GM12878 (cell line): ENCODE results near the gene SYNPO. TPM values are rescaled to one million over a fixed set of nuclear protein-coding genes. Genes with fewer than 3 reads are reported as not detected.

ENCODE experiments used
- polyA plus RNA-seq, 11 experiments: library from polyadenylated mRNA; depleted of rRNA in 4 of 11; unstranded in 6 of 11; stranded (reverse) in 5 of 11; fragments of >200 nt; fragmentation: Nextera tagmentation in 4 of 11; fragmentation: Illumina TruSeq in 1 of 11; extraction: Ambion mirVana in 4 of 11; extraction: Trizol in 1 of 11; gene quantifications; 1 replicate in 1 of 11; 2 replicates in 10 of 11; pipeline versions ENCODE4 v1.2.1 to v1.2.3, GENCODE V29; 2011 to 2016; ENCODE audit warnings: inconsistent platforms in 2 of 11, missing spikeins in 2 of 11, low read depth in 1 of 11
- total RNA-seq, 4 experiments: library from RNA; depleted of rRNA in 3 of 4; stranded (reverse); fragments of >200 nt in 3 of 4; fragmentation: Illumina TruSeq in 1 of 4; extraction: Trizol in 1 of 4; gene quantifications; 2 replicates each; pipeline versions ENCODE4 v1.2.1 to v1.2.3, GENCODE V29; 2013 to 2021

Gene SYNPO
- total and polyA plus RNA-seq, 10 of the 15 experiments (the other 5 are each of a cell fraction or from before 2014, with no cell fraction given): 0.77 to 21.0 (median 3.9) TPM

Other genes starting within 250 kb of the SYNPO start
Only the 7 nearest of the 8 such genes appear.
- gene RPS14, start 190.9 kb upstream of the SYNPO start, total RNA-seq (2014; rRNA removed): 3,103 and 3,139 TPM in 2 replicates
- gene RPS14, start 190.9 kb upstream of the SYNPO start, total RNA-seq (2014; rRNA removed; fragmentation: Illumina TruSeq; extraction: Trizol): 2,472 and 2,596 TPM in 2 replicates
- gene RPS14, start 190.9 kb upstream of the SYNPO start, total RNA-seq (2021): 3,369 and 3,514 TPM in 2 replicates
- 3,820 and 3,850 TPM in 2 replicates for gene RPS14, start 190.9 kb upstream of the SYNPO start, polyA plus RNA-seq (2011; rRNA removed)
- 3,219 and 4,047 TPM in 2 replicates for gene RPS14, start 190.9 kb upstream of the SYNPO start, polyA plus RNA-seq (2014; fragmentation: Illumina TruSeq; extraction: Trizol)
- gene RPS14, start 190.9 kb upstream of the SYNPO start, polyA plus RNA-seq (2014; fragmentation: Nextera tagmentation; extraction: Ambion mirVana): 1,000 to 10,000 TPM; 2,295 to 2,356 TPM
- 3,649 and 3,781 TPM in 2 replicates for gene RPS14, start 190.9 kb upstream of the SYNPO start, polyA plus RNA-seq (2014; rRNA removed)
- gene RPS14, start 190.9 kb upstream of the SYNPO start, polyA plus RNA-seq (2016; fragmentation: Nextera tagmentation; extraction: Ambion mirVana): 1,000 to 10,000 TPM; 2,318 to 2,319 TPM
- gene NDST1, start 132.5 kb upstream of the SYNPO start, total RNA-seq (2014; rRNA removed): 15.4 and 16.7 TPM in 2 replicates
- gene NDST1, start 132.5 kb upstream of the SYNPO start, total RNA-seq (2014; rRNA removed; fragmentation: Illumina TruSeq; extraction: Trizol): 8.4 and 10.1 TPM in 2 replicates
- 47.9 and 53.5 TPM in 2 replicates for gene NDST1, start 132.5 kb upstream of the SYNPO start, total RNA-seq (2021)
- 8.1 and 15.0 TPM in 2 replicates for gene NDST1, start 132.5 kb upstream of the SYNPO start, polyA plus RNA-seq (2011; rRNA removed)
- 12.3 and 17.3 TPM in 2 replicates for gene NDST1, start 132.5 kb upstream of the SYNPO start, polyA plus RNA-seq (2014; fragmentation: Illumina TruSeq; extraction: Trizol)
- under 1 TPM; 0.20 to 0.31 TPM for gene NDST1, start 132.5 kb upstream of the SYNPO start, polyA plus RNA-seq (2014; fragmentation: Nextera tagmentation; extraction: Ambion mirVana)
- gene NDST1, start 132.5 kb upstream of the SYNPO start, polyA plus RNA-seq (2014; rRNA removed): 17.6 and 32.3 TPM in 2 replicates
- 10 to 100 TPM in 1 of 2 experiments, 1 to 10 TPM in 1; 5.3 to 10.9 TPM for gene NDST1, start 132.5 kb upstream of the SYNPO start, polyA plus RNA-seq (2016; fragmentation: Nextera tagmentation; extraction: Ambion mirVana)
- 1.1 TPM in 1 of 2 replicates, not detected in the other for gene MYOZ3, start 20.6 kb downstream of the SYNPO start, total RNA-seq (2014; rRNA removed)
- 0.04 TPM in 1 of 2 replicates, not detected in the other for gene MYOZ3, start 20.6 kb downstream of the SYNPO start, total RNA-seq (2014; rRNA removed; fragmentation: Illumina TruSeq; extraction: Trizol)
- gene MYOZ3, start 20.6 kb downstream of the SYNPO start, total RNA-seq (2021): 0.18 TPM in 1 of 2 replicates, not detected in the other
- gene MYOZ3, start 20.6 kb downstream of the SYNPO start, polyA plus RNA-seq (2011; rRNA removed): not detected in 2 replicates
- 0.09 and 0.10 TPM in 2 replicates for gene MYOZ3, start 20.6 kb downstream of the SYNPO start, polyA plus RNA-seq (2014; fragmentation: Illumina TruSeq; extraction: Trizol)
- gene MYOZ3, start 20.6 kb downstream of the SYNPO start, polyA plus RNA-seq (2014; fragmentation: Nextera tagmentation; extraction: Ambion mirVana): not detected
- 0.08 and 0.62 TPM in 2 replicates for gene MYOZ3, start 20.6 kb downstream of the SYNPO start, polyA plus RNA-seq (2014; rRNA removed)
- gene MYOZ3, start 20.6 kb downstream of the SYNPO start, polyA plus RNA-seq (2016; fragmentation: Nextera tagmentation; extraction: Ambion mirVana): under 1 TPM in 1 of 2 experiments, not detected in 1; 0.11 TPM
- 34.1 and 36.6 TPM in 2 replicates for gene RBM22, start 60.4 kb downstream of the SYNPO start, total RNA-seq (2014; rRNA removed)
- gene RBM22, start 60.4 kb downstream of the SYNPO start, total RNA-seq (2014; rRNA removed; fragmentation: Illumina TruSeq; extraction: Trizol): 34.1 and 34.6 TPM in 2 replicates
- 43.8 and 45.7 TPM in 2 replicates for gene RBM22, start 60.4 kb downstream of the SYNPO start, total RNA-seq (2021)
- 58.1 and 65.6 TPM in 2 replicates for gene RBM22, start 60.4 kb downstream of the SYNPO start, polyA plus RNA-seq (2011; rRNA removed)
- 66.4 and 78.0 TPM in 2 replicates for gene RBM22, start 60.4 kb downstream of the SYNPO start, polyA plus RNA-seq (2014; fragmentation: Illumina TruSeq; extraction: Trizol)
- gene RBM22, start 60.4 kb downstream of the SYNPO start, polyA plus RNA-seq (2014; fragmentation: Nextera tagmentation; extraction: Ambion mirVana): 10 to 100 TPM; 26.3 to 40.3 TPM
- gene RBM22, start 60.4 kb downstream of the SYNPO start, polyA plus RNA-seq (2014; rRNA removed): 37.5 and 38.4 TPM in 2 replicates
- 10 to 100 TPM; 54.6 to 57.8 TPM for gene RBM22, start 60.4 kb downstream of the SYNPO start, polyA plus RNA-seq (2016; fragmentation: Nextera tagmentation; extraction: Ambion mirVana)
- 17.9 and 24.1 TPM in 2 replicates for gene DCTN4, start 118.4 kb downstream of the SYNPO start, total RNA-seq (2014; rRNA removed)
- 20.9 and 21.3 TPM in 2 replicates for gene DCTN4, start 118.4 kb downstream of the SYNPO start, total RNA-seq (2014; rRNA removed; fragmentation: Illumina TruSeq; extraction: Trizol)
- 26.6 and 27.8 TPM in 2 replicates for gene DCTN4, start 118.4 kb downstream of the SYNPO start, total RNA-seq (2021)
- 26.2 and 30.7 TPM in 2 replicates for gene DCTN4, start 118.4 kb downstream of the SYNPO start, polyA plus RNA-seq (2011; rRNA removed)
- 25.1 and 29.5 TPM in 2 replicates for gene DCTN4, start 118.4 kb downstream of the SYNPO start, polyA plus RNA-seq (2014; fragmentation: Illumina TruSeq; extraction: Trizol)
- 1 to 10 TPM; 7.6 to 8.5 TPM for gene DCTN4, start 118.4 kb downstream of the SYNPO start, polyA plus RNA-seq (2014; fragmentation: Nextera tagmentation; extraction: Ambion mirVana)
- gene DCTN4, start 118.4 kb downstream of the SYNPO start, polyA plus RNA-seq (2014; rRNA removed): 14.0 and 17.5 TPM in 2 replicates
- 10 to 100 TPM; 16.6 to 18.1 TPM for gene DCTN4, start 118.4 kb downstream of the SYNPO start, polyA plus RNA-seq (2016; fragmentation: Nextera tagmentation; extraction: Ambion mirVana)
- 9.9 and 11.8 TPM in 2 replicates for gene SMIM3, start 138.1 kb downstream of the SYNPO start, total RNA-seq (2014; rRNA removed)
- 7.3 and 7.7 TPM in 2 replicates for gene SMIM3, start 138.1 kb downstream of the SYNPO start, total RNA-seq (2014; rRNA removed; fragmentation: Illumina TruSeq; extraction: Trizol)
- gene SMIM3, start 138.1 kb downstream of the SYNPO start, total RNA-seq (2021): 6.9 and 8.4 TPM in 2 replicates
- 1.0 TPM in 2 replicates for gene SMIM3, start 138.1 kb downstream of the SYNPO start, polyA plus RNA-seq (2011; rRNA removed)
- gene SMIM3, start 138.1 kb downstream of the SYNPO start, polyA plus RNA-seq (2014; fragmentation: Illumina TruSeq; extraction: Trizol): 6.9 and 10.7 TPM in 2 replicates
- gene SMIM3, start 138.1 kb downstream of the SYNPO start, polyA plus RNA-seq (2014; fragmentation: Nextera tagmentation; extraction: Ambion mirVana): 1 to 10 TPM; 1.4 to 5.2 TPM
- gene SMIM3, start 138.1 kb downstream of the SYNPO start, polyA plus RNA-seq (2014; rRNA removed): 7.7 and 8.7 TPM in 2 replicates
- 10 to 100 TPM; 11.1 to 14.3 TPM for gene SMIM3, start 138.1 kb downstream of the SYNPO start, polyA plus RNA-seq (2016; fragmentation: Nextera tagmentation; extraction: Ambion mirVana)
- gene IRGM, start 205.9 kb downstream of the SYNPO start, total RNA-seq (2014; rRNA removed): 0.28 and 0.60 TPM in 2 replicates
- 0.31 and 0.32 TPM in 2 replicates for gene IRGM, start 205.9 kb downstream of the SYNPO start, total RNA-seq (2014; rRNA removed; fragmentation: Illumina TruSeq; extraction: Trizol)
- gene IRGM, start 205.9 kb downstream of the SYNPO start, total RNA-seq (2021): 0.38 TPM in 1 of 2 replicates, not detected in the other
- 0.22 and 0.23 TPM in 2 replicates for gene IRGM, start 205.9 kb downstream of the SYNPO start, polyA plus RNA-seq (2011; rRNA removed)
- gene IRGM, start 205.9 kb downstream of the SYNPO start, polyA plus RNA-seq (2014; fragmentation: Illumina TruSeq; extraction: Trizol): 0.14 and 0.25 TPM in 2 replicates
- under 1 TPM; 0.11 to 0.24 TPM for gene IRGM, start 205.9 kb downstream of the SYNPO start, polyA plus RNA-seq (2014; fragmentation: Nextera tagmentation; extraction: Ambion mirVana)
- 0.15 TPM in 1 of 2 replicates, not detected in the other for gene IRGM, start 205.9 kb downstream of the SYNPO start, polyA plus RNA-seq (2014; rRNA removed)
- under 1 TPM in 1 of 2 experiments, not detected in 1; 0.30 TPM for gene IRGM, start 205.9 kb downstream of the SYNPO start, polyA plus RNA-seq (2016; fragmentation: Nextera tagmentation; extraction: Ambion mirVana)